RWPE2 (cell line): ENCODE measurements around the gene AIFM3.

Source experiments
- ATAC-seq: fragments of 200-7000 bp; cut with Tn5 transposase; 3 replicates; pipeline ENCODE4 v1.9.1; 2021; ENCODE audit warnings: low read depth
- DNase-seq: peaks from one replicate; pipeline ENCODE4 v3.0.0-alpha.2; 2020; ENCODE audit warnings: low spot score
- H3K27ac ChIP-seq: fragments of 450-650 bp; 2 replicates; pipeline ENCODE4 v1.5.1; 2017; ENCODE audit warnings: mild to moderate bottlenecking; ENCODE audit not compliant: poor library complexity, severe bottlenecking
- H3K27me3 ChIP-seq: fragments of 250-450 bp; sonication (Bioruptor Pico); 2 replicates; pipeline ENCODE4 v1.5.1; 2021; ENCODE audit warnings: mild to moderate bottlenecking, moderate library complexity; ENCODE audit not compliant: insufficient read depth, poor library complexity, severe bottlenecking
- H3K36me3 ChIP-seq: fragments of 250-450 bp; sonication (Bioruptor Pico); 2 replicates; pipeline ENCODE4 v1.5.1; 2020; ENCODE audit warnings: low read depth, mild to moderate bottlenecking, moderate library complexity
- H3K4me1 ChIP-seq: fragments of 250-450 bp; sonication (Bioruptor Pico); 2 replicates; pipeline ENCODE4 v1.5.1; 2021; ENCODE audit warnings: mild to moderate bottlenecking, moderate library complexity; ENCODE audit not compliant: insufficient read depth, poor library complexity, severe bottlenecking
- H3K4me3 ChIP-seq: fragments of 250-450 bp; sonication (Bioruptor Pico); 2 replicates; pipeline ENCODE4 v1.5.1; 2021; ENCODE audit warnings: mild to moderate bottlenecking, moderate library complexity; ENCODE audit not compliant: severe bottlenecking
- H3K9me3 ChIP-seq: fragments of 250-450 bp; sonication (Bioruptor Pico); 2 replicates; pipeline ENCODE4 v1.5.1; 2021; ENCODE audit warnings: mild to moderate bottlenecking, moderate library complexity; ENCODE audit not compliant: severe bottlenecking
- CTCF ChIP-seq: fragments of 450-650 bp; IDR thresholded peaks from one replicate; pipeline ENCODE4 v1.5.1; 2017; ENCODE audit warnings: mild to moderate bottlenecking, moderate library complexity; ENCODE audit not compliant: poor library complexity, severe bottlenecking

Gene AIFM3

GRCh38 chr22:20964090-20964798, 2.8 kb upstream of the AIFM3 start:
- Histone ChIP-seq H3K4me3 (peak overlapping the region; percentile 27), H3K27ac (no peak overlapping the region), H3K27me3 (no peaks in the 10 kb centered on the region), H3K36me3 (no peaks in the 10 kb centered on the region), H3K4me1 (peaks cover 6% of the 10 kb centered on the region), H3K9me3 (no peaks in the 10 kb centered on the region)
- no peak for TF ChIP-seq CTCF
- no peak for DNase-seq
- ATAC-seq = no peak

GRCh38 chr22:20964799-20965103, 2.3 kb upstream of the AIFM3 start:
- H3K27ac ChIP-seq = no peak overlapping the region
- H3K4me1 ChIP-seq = peaks cover 6% of the 10 kb centered on the region
- no peaks in the 10 kb centered on the region for H3K36me3 ChIP-seq
- DNase-seq (no peak), ATAC-seq (no peak)
- H3K4me3 ChIP-seq = peak overlapping the region; percentile 27
- H3K9me3 ChIP-seq = no peaks in the 10 kb centered on the region
- no peaks in the 10 kb centered on the region for H3K27me3 ChIP-seq
- no peak for TF ChIP-seq CTCF

GRCh38 chr22:20965104-20965887, 1.8 kb upstream of the AIFM3 start:
- Histone ChIP-seq H3K36me3 (no peaks in the 10 kb centered on the region), H3K27me3 (no peaks in the 10 kb centered on the region), H3K4me3 (peak overlapping the region; percentile 27), H3K4me1 (peaks cover 6% of the 10 kb centered on the region), H3K9me3 (no peaks in the 10 kb centered on the region), H3K27ac (no peak overlapping the region)
- no peak for DNase-seq
- no peak for ATAC-seq
- TF ChIP-seq CTCF = no peak

DNA sequence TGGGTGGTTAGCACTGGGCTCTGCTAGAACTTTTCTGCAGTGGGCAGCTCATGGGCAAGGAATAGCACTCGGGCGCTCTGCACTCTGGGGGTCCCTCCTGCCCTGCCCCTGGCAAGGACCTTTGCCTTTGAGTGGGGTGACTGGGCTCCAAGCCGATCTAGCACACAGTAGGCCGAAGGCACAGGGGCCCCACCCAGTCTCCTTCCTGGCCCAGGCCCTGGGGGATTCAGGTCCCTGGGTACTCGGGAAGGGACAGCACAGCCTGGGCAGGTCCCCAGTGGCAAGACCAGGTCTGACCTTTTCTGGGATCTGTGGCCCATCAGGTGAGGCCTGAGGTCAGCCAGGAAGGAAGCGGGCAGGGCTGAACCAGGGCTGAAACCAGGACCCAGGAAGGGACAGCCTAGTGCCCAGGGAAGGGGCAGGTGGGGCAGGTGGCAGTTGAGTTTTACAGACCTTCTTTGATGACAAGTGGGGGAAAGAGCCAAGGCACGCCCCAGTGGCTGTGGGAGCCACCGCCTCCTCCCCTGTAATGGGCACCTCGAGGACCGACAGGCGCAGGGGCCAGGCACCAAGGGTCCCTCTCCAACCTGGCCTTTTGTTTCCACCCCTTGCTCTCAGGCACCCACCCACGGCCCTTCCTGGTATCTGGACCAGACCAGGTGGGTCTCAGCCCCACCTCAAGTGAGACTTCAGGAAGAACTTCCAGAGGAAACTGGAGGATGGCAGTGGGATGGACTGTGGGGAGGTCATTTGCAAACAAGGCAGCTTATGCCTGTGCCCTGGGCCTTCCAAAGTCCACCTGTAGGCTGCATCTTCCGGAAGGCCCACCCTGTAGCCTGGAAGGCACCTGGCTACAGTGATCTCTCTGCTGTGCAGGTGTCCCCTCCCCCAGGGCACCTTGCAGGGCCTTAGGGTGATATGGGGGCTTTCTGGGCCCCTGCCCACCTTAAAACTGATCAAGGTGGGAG, 883 bp upstream of the AIFM3 start:
- H3K4me1 ChIP-seq = peaks cover 6% of the 10 kb centered on the region
- no peak for ATAC-seq
- H3K36me3 ChIP-seq = no peaks in the 10 kb centered on the region
- no peak for TF ChIP-seq CTCF
- DNase-seq = no peak
- H3K4me3 ChIP-seq = no peak overlapping the region
- no peaks in the 10 kb centered on the region for H3K9me3 ChIP-seq
- no peak overlapping the region for H3K27ac ChIP-seq
- no peaks in the 10 kb centered on the region for H3K27me3 ChIP-seq
